Endothelial cell of umbilical vein (primary cell): ENCODE results near the gene HGF. TPM values are rescaled to one million over a fixed set of nuclear protein-coding genes. Genes with fewer than 3 reads are reported as not detected.
"Not testable (repeated sequence)": the region's sequence is repeated elsewhere in the genome, so short reads cannot be mapped to it uniquely, and the experiment has no call there.

Experiments
- BruUV-seq: library from RNA; stranded (reverse); fragments of 400-500 nt; replicated peaks from 2 replicates; lab custom pipeline; 2021; lab: Mats Ljungman, UMichigan
- CTCF ChIA-PET: fragments of 300-600, 350-600 bp; sonication (Branson Sonifier 250); formaldehyde crosslinking; loops from one replicate; lab custom pipeline; 2021; ENCODE audit warnings: antibody characterized with exemption, inconsistent platforms; lab: Charles Lee
- POLR2A ChIA-PET: fragments of 300-600, 350-600 bp; sonication (Branson Sonifier 250); formaldehyde crosslinking; loops from one replicate; lab custom pipeline; 2021; ENCODE audit warnings: antibody characterized with exemption, inconsistent platforms; lab: Charles Lee
- DNase-seq: peaks from one replicate; pipeline ENCODE4 v3.0.0-alpha.2; 2011; ENCODE audit warnings: low read depth, low spot score
- FAIRE-seq: peaks from 2 replicates; lab custom pipeline; 2011; peaks lifted over from hg19 to GRCh38; lab: Jason Lieb, UNC
- H2AFZ ChIP-seq: 2 replicates; pipeline ENCODE4 v1.6.0; 2012; ENCODE audit warnings: low read depth, low read length, control low read depth, inconsistent platforms
- H3K27ac ChIP-seq: 2 replicates; pipeline ENCODE4 v1.5.1; 2011; ENCODE audit warnings: low read depth, mild to moderate bottlenecking, control low read depth, low read length, moderate library complexity; ENCODE audit not compliant: insufficient read depth
- H3K27me3 ChIP-seq, 2 experiments: 2 replicates each; pipeline versions ENCODE4 v1.6.0 to v1.6.1; 2011; ENCODE audit warnings: low read length in 2 of 2, mixed read lengths in 1 of 2; ENCODE audit not compliant: control insufficient read depth in 2 of 2, insufficient read depth in 2 of 2
- H3K36me3 ChIP-seq, 2 experiments: 2 replicates in 1 of 2; 3 replicates in 1 of 2; pipeline ENCODE4 v1.5.1; 2011; ENCODE audit warnings: low read length in 2 of 2, mild to moderate bottlenecking in 1 of 2, moderate library complexity in 1 of 2; ENCODE audit not compliant: control insufficient read depth in 2 of 2, insufficient read depth in 2 of 2; ENCODE audit errors: extremely low read depth in 1 of 2
- H3K4me1 ChIP-seq: 3 replicates; pipeline ENCODE4 v1.5.1; 2011; ENCODE audit warnings: mild to moderate bottlenecking, low read length; ENCODE audit not compliant: control insufficient read depth, insufficient read depth; ENCODE audit errors: extremely low read depth
- H3K4me2 ChIP-seq: 2 replicates; pipeline ENCODE4 v1.6.1; 2011; ENCODE audit warnings: low read length, control low read depth, mixed read lengths; ENCODE audit not compliant: insufficient read depth
- H3K4me3 ChIP-seq, 3 experiments: fragments of 200-600 bp in 1 of 3; sonication (generic), shearing (Covaris generic) in 1 of 3; replicated peaks in 1 of 3; 2 replicates each; pipeline ENCODE4 v1.5.1; 2011 to 2016; ENCODE audit warnings: control low read depth in 3 of 3, low read length in 3 of 3, mild to moderate bottlenecking in 2 of 3, inconsistent platforms in 1 of 3, low read depth in 1 of 3, moderate library complexity in 1 of 3; ENCODE audit not compliant: insufficient read depth in 1 of 3
- H3K79me2 ChIP-seq: 2 replicates; pipeline ENCODE4 v1.6.0; 2012; ENCODE audit warnings: low read length, inconsistent platforms; ENCODE audit not compliant: control insufficient read depth, insufficient read depth
- H3K9ac ChIP-seq: replicated peaks from 2 replicates; pipeline ENCODE3; 2011; ENCODE audit warnings: low read length, control low read depth; ENCODE audit not compliant: insufficient read depth; ENCODE audit errors: extremely low read depth
- H3K9me1 ChIP-seq: replicated peaks from 3 replicates; pipeline ENCODE4 v1.6.0; 2011; ENCODE audit warnings: mild to moderate bottlenecking, low read length; ENCODE audit not compliant: control insufficient read depth, insufficient read depth; ENCODE audit errors: extremely low read depth
- H3K9me3 ChIP-seq: replicated peaks from 2 replicates; pipeline ENCODE4 v1.5.1; 2012; ENCODE audit warnings: low read length, inconsistent platforms; ENCODE audit not compliant: control insufficient read depth, insufficient read depth
- H4K20me1 ChIP-seq: replicated peaks from 2 replicates; pipeline ENCODE3; 2011; ENCODE audit warnings: mild to moderate bottlenecking, low read length; ENCODE audit not compliant: control insufficient read depth, insufficient read depth; ENCODE audit errors: extremely low read depth
- CTCF ChIP-seq, 2 donors: IDR thresholded peaks; 1 replicate in 1 of 2; 2 replicates in 1 of 2; pipeline ENCODE4 v1.5.1; 2011; ENCODE audit warnings: low read length in 2 of 2, mild to moderate bottlenecking in 2 of 2, moderate library complexity in 2 of 2, control low read depth in 1 of 2, inconsistent platforms in 1 of 2, low read depth in 1 of 2; ENCODE audit not compliant: insufficient read depth in 1 of 2; ENCODE audit errors: extremely low read depth in 1 of 2
- EZH2 ChIP-seq: IDR thresholded peaks from 2 replicates; pipeline ENCODE4 v1.6.1; 2012; ENCODE audit warnings: borderline replicate concordance, low read depth, mild to moderate bottlenecking, moderate library complexity, low read length, inconsistent platforms; ENCODE audit not compliant: severe bottlenecking
- FOS ChIP-seq: IDR thresholded peaks from 2 replicates; pipeline ENCODE4 v1.6.1; 2011; ENCODE audit warnings: mild to moderate bottlenecking, low read length, moderate library complexity, borderline replicate concordance; ENCODE audit not compliant: insufficient read depth
- GATA2 ChIP-seq: IDR thresholded peaks from 2 replicates; pipeline ENCODE4 v1.7.0; 2011; ENCODE audit warnings: low read depth, mild to moderate bottlenecking, moderate library complexity, mixed read lengths, low read length; ENCODE audit not compliant: insufficient read length, insufficient read depth
- JUN ChIP-seq: IDR thresholded peaks from 2 replicates; pipeline ENCODE4 v1.6.1; 2011; ENCODE audit warnings: borderline replicate concordance, low read depth; ENCODE audit not compliant: insufficient read length, insufficient read depth
- MAX ChIP-seq: IDR thresholded peaks from 2 replicates; pipeline ENCODE4 v1.6.1; 2011; ENCODE audit not compliant: insufficient read depth, insufficient read length
- MYC ChIP-seq: IDR thresholded peaks from one replicate; pipeline ENCODE4 v1.6.1; 2011; ENCODE audit warnings: mild to moderate bottlenecking, low read depth, low read length
- POLR2A ChIP-seq: IDR thresholded peaks from 2 replicates; pipeline ENCODE4 v1.6.1; 2012; ENCODE audit warnings: low read depth, mild to moderate bottlenecking, control low read depth, low read length
- dilution Hi-C: fragments of 300-500 bp; cut with MboI; formaldehyde crosslinking; loops from one replicate; pipeline ENCODE4 v1.15.0; 2019; ENCODE audit warnings: low sequenced_read_pairs; ENCODE audit not compliant: extremely low pct_ligation_motif_present
- intact Hi-C: fragments of 100-400 bp; cut with micrococcal nuclease; formaldehyde crosslinking; loops from one replicate; pipeline ENCODE4 v1.10.0; 2022
- polyA plus RNA-seq, 4 experiments: library from polyadenylated mRNA; depleted of rRNA in 3 of 4; stranded (reverse) in 3 of 4; unstranded in 1 of 4; fragments of >200 nt; gene quantifications; 2 replicates each; pipeline versions ENCODE4 v1.2.1 to v1.2.3, GENCODE V29; 2011 to 2012; ENCODE audit warnings: missing spikeins in 1 of 4
- total RNA-seq: library from RNA; stranded (reverse); gene quantifications from 2 replicates; pipeline ENCODE4 v1.2.3, GENCODE V29; 2021

Gene HGF
- total and polyA plus RNA-seq, 2 donors (not counting 3 experiments of a cell fraction or from before 2014, with no cell fraction given), result 0.15 to 0.18 TPM

- H3K27ac ChIP-seq, result no peak overlapping the region
These were observed 44.6 kb downstream of the HGF start for GRCh38 chr7:81725003-81725811.

DNA sequence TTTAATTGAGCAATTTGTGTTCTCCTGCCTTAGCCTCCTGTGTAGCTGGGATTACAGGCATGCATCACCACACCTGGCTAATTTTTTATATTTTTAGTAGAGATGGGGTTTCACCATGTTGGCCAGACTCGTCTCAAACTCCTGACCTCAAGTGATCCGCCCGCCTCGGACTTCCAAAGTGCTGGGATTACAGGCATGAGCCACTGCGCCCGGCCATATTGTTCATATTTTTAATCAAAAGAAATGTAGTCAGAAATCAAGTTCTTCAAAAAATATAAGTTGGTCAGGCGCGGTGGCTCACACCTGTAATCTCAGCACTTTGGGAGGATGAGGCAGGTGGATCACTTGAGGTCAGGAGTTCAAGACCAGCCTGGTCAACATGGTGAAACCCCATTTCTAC, 47.6 kb downstream of the HGF start:
- H3K27ac ChIP-seq, POLR2A ChIA-PET, H3K79me2 ChIP-seq, H3K27me3 ChIP-seq, H3K4me2 ChIP-seq, H3K9ac ChIP-seq, H3K36me3 ChIP-seq, dilution Hi-C loops, intact Hi-C loops, H3K4me3 ChIP-seq, BruUV-seq, H3K9me1 ChIP-seq, H3K9me3 ChIP-seq, FAIRE-seq, H4K20me1 ChIP-seq, H3K4me1 ChIP-seq, DNase-seq, H2AFZ ChIP-seq: not testable (repeated sequence)
- CTCF ChIA-PET, result interaction anchor here (1.4 kb wide), 1 partner anchor 28 kb away, joined by 3 read pairs; no protein-coding TSS in a partner anchor

More at GRCh38 chr7:81725003-81725811, 44.6 kb downstream of the HGF start:
- H2AFZ ChIP-seq, result peak overlapping the region; percentile 41
- intact Hi-C loops, result no loop called here
- POLR2A ChIA-PET, result no interaction called here
- dilution Hi-C loops, result no loop called here
- no peak for DNase-seq
- H3K9ac ChIP-seq, result no peak overlapping the region
- no peaks in the 10 kb centered on the region for H3K4me1 ChIP-seq
- FAIRE-seq, result no peak
- no peaks in the 10 kb centered on the region for H3K79me2 ChIP-seq
- H3K27me3 ChIP-seq, result no peaks in the 10 kb centered on the region
- BruUV-seq, result no TSS peak
- no peaks in the 10 kb centered on the region for H3K9me1 ChIP-seq
- CTCF ChIA-PET, result interaction anchor here (1.8 kb wide), 1 partner anchor 40 kb away, joined by 4 read pairs; no protein-coding TSS in a partner anchor
- no peaks in the 10 kb centered on the region for H3K36me3 ChIP-seq
- no peak overlapping the region for H3K4me3 ChIP-seq
- H3K4me2 ChIP-seq, result no peak overlapping the region
- no peaks in the 10 kb centered on the region for H4K20me1 ChIP-seq
- no peaks in the 10 kb centered on the region for H3K9me3 ChIP-seq
- TF ChIP-seq GATA2 (no peak), FOS (no peak), EZH2 (no peak), JUN (no peak), MAX (no peak), CTCF (IDR thresholded peaks at IDR 0.05; ENCODE audit: extremely low read depth in 1 of 2, insufficient read depth in 1 of 2, low read depth in 1 of 2, low read length in 2 of 2) (no peak), MYC (no peak), POLR2A (no peak)
